Stimulated activated CD4-positive, alpha-beta T cell treated with anti-CD3 and anti-CD28 coated beads, TNF-alpha, amount 100 ng/mL, for 1 hour (primary cell): Measurements from ENCODE around the gene CMIP.

Experiments used
- DNase-seq, 3 donors: peaks; one replicate each; pipeline ENCODE4 v3.0.0-alpha.2; 2020; ENCODE audit warnings: low read depth in 3 of 3, low spot score in 1 of 3

Gene CMIP

GRCh38 chr16:81633147-81633619 is 188.6 kb downstream of the CMIP start:
- no peak for DNase-seq

- DNase-seq = no peak
These were observed 189.2 kb downstream of the CMIP start for GRCh38 chr16:81633680-81634379.

- no peak for DNase-seq
These were observed 189.9 kb downstream of the CMIP start for GRCh38 chr16:81634380-81635062.

- no peak for DNase-seq
These were observed 190.7 kb downstream of the CMIP start for GRCh38 chr16:81635063-81635937.

- DNase-seq = no peak
These were observed 191.8 kb downstream of the CMIP start for GRCh38 chr16:81636298-81636993.

GRCh38 chr16:81637336-81638235 is 193.0 kb downstream of the CMIP start:
- DNase-seq = no peak

GRCh38 chr16:81638286-81638945 is 193.8 kb downstream of the CMIP start:
- no peak for DNase-seq

- DNase-seq = no peak
These were observed 194.7 kb downstream of the CMIP start for GRCh38 chr16:81639348-81639747.

- DNase-seq = no peak
These were observed 195.5 kb downstream of the CMIP start for GRCh38 chr16:81639931-81640680.

- no peak for DNase-seq
These were observed 196.1 kb downstream of the CMIP start for GRCh38 chr16:81640681-81641070.

- no peak for DNase-seq
These were observed 196.9 kb downstream of the CMIP start for GRCh38 chr16:81641395-81642106.

GRCh38 chr16:81642107-81642436 is 197.5 kb downstream of the CMIP start:
- no peak for DNase-seq

- DNase-seq = no peak
These were observed 198.3 kb downstream of the CMIP start for GRCh38 chr16:81642943-81643342.

- no peak for DNase-seq
These were observed 200.7 kb downstream of the CMIP start for GRCh38 chr16:81645266-81645694.

- DNase-seq = no peak
These were observed 201.3 kb downstream of the CMIP start for GRCh38 chr16:81645925-81646324.

- no peak for DNase-seq
These were observed 202.0 kb downstream of the CMIP start for GRCh38 chr16:81646561-81646960.

GRCh38 chr16:81647527-81647926 is 202.9 kb downstream of the CMIP start:
- DNase-seq = no peak

GRCh38 chr16:81649561-81650184 is 205.1 kb downstream of the CMIP start:
- no peak for DNase-seq
